Stimulated activated CD8-positive, alpha-beta memory T cell treated with anti-CD3 and anti-CD28 coated beads, Interleukin-7, amount 100 ng/mL, for 24 hours (primary cell): ENCODE data around the gene PUM1.

Experiments
- DNase-seq: peaks from one replicate; pipeline ENCODE4 v3.0.0-alpha.2; 2020; ENCODE audit warnings: low read depth

Gene PUM1

DNA sequence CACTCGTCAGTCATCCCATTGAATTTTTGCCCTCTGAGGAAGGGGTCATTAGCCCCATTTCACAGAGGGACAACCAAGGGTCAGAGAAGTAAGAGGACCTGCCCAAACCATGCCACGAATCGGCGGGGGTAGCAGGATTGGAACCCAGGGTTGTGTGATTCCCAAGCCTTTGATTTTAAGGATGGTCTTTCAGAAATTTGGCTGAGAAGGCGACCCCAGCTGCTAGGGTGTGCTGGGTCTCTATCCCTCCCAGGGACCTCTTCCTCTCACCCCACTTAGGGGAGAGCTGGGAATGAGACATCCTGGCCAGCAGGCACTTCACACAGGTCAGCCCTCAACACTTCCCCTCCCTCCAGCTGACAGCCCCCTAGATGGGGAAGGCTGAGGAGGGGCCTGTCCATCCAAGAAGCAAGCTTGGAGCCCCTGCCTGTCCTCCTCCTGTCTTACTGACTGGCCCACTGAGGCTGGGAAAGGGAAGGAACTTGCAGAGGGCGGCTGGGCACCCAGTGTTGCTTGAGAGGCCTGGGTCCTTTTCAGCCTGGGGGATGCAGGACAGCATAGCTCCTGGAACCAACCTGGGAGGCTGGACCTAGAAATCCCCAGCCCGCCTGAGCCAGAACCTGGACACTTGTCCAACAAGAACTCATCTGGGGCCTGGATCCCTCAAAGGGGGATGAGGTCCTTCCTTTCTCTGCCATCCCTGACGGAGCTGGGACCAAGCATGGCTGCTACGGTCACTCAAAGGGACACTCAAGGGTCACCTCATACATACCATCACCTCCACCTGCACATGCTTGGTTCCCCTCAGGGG, 158.7 kb downstream of the PUM1 start:
- DNase-seq, result no peak

DNA sequence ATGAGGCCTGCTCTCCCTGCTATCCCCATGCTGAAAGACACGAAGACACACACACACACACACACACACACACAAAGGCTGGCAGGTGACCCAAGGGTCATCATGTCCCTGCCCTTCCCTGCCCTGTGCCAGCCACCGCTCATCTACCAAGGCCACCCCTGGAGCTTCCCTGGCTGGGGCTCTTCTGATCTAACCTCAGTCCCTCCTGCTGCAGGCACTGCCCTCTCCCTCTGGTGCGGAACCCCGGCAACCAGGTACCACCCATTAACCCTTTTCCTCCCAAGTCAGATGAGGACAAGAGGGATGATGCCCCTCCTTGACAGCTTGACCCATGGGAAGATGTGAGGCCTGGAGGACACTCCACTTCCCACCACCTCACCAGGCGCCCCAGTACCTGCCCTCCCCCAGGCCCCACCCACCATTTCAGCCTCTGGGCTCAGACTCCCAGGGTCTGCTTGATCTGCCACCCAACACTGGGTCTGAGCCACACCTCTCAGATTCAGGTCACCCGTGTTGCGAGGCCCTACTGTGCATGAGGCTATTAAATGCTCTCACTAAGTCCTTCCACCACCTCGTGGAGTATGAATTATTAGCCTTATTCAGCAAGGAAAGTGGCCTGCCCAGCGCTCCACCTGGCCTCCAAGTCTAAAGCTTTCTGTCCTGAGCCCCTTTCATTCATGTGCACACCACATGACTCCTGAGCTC, 159.4 kb downstream of the PUM1 start:
- no peak for DNase-seq

DNA sequence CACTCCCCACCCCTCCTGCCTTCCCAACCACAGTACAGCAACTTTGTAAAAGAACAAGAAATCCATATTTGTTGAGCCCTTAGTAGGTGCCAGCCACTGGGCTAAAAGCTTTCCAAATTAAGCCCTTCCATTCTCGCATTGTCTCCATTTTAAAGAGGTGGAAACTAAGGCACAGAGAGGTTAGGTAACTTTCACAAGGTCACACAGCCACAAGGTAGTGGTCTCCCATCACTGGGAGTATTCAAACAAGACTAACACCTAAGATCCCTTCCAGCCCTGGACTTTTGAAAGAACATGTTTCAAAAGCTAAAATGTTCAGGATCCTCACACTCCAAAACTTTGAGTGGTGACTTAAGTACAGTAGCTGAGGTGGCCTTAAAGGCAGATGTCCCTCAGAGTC, 160.1 kb downstream of the PUM1 start:
- no peak for DNase-seq

DNA sequence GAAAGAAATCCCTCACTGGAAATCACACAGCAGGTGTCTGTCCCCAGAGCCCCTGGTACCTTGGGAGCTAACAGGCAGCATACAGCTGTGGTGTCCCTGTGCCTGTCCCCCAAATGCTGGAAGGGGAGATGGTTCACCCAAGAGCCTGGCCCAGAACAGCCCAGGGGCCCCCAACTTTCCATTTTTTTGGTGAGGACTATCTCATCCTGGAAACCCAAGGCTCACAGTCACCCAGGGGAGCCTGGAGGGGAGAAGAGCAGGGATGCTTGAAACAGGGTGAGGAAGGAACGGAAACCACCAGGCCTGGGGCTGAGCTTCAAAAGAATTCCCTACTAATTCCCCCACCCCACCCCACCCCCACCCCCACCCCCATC, 160.6 kb downstream of the PUM1 start:
- DNase-seq, result no peak

DNA sequence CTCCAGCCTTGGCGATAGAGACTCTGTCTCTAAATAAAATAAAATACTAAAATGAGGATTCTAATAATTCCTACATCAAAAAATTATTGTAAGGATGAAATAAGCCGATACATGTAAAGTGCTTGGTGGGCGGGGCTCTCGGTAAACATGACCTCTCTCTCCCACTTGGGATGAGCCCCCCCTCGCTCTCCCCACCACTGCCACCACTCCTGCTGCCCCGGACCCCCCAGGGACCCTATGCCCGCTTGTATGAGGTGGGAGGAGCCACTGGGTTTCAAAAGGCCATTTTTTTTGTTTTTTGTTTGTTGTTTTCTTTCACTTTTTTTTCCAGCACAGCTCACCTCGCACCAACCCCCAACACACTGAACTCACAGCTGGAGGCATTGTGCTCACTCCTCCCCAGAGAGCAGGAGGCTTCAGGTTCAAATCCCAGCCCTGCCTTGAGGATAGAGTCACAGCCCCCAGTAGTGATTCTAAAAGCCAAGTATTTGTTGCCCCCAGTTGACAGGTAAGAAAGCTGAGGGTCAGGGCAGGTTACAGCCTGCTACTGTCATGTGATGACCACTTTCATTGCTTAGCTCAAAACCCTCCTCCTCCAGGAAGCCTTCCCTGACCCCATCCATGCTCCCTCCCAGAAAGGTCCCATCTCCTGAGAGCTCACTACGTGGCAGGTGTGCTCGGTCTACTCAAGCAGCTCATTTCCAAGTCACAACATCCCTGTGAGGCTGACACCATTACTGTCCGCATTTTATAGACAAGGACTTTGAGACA, 161.1 kb downstream of the PUM1 start:
- DNase-seq, result no peak

DNA sequence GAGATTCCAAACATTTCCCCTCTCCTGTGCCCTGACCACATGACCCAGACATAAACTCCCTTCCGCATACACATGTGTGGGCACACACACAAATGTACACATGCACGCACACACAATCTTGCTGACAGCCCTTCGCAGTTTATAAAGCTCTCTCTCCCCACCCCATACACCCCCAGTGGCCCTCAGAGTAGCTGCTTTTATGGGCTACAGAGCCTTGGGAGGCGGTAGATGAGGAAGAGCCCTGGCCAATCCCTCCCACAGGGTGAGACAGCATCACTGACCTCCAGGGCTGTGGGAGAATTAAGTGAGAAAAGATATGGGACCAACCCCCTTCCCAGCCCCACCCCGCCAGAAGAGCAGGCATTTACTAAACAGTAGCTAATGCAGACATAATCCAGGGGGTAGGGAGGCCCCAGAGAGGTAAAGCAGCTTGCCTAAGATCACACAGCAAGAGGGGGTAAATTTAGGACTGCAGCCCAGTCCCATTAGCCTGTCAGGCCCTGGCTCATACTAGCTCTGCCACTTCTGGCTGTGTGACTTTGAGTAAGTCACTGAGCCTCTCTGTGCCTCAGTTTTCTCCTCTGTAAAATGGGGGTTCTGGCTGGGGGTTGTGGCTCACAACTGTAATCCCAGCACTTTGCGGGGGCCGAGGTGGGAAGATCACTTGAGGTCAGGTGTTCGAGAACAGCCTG, 162.0 kb downstream of the PUM1 start:
- DNase-seq, result no peak

DNA sequence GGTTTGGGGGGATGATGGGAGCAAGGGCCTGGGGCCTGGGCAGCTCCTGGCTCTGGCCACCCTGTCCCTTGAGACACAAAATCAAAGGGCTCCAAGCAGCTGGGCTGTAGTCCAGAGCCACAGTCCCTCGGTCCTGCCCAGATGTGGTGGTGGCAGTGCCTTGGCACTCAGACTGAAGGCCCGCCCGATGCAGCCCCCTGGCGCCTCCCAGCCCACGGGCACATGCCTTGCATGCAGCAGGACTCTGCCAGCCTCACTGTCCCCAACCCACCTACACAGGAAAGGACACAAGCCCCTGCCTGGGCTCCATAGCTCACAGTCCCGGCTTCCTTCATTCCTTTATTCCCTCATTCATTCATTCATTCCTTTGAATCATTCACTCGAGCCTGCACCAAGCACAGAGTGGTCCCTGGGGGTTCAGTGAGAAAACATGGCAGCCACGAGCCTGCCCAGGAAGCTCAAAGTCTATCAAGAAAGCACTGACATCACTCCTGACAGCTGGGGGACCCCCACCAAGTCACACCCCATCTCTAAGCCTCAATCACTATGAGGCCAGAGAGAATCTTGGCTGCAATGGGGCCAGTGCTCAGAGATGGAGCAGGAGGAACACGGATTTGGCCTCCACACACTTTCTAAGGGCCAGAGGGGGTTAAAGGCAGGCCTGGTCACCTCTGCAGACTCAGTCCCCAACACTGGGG, 162.8 kb downstream of the PUM1 start:
- no peak for DNase-seq

DNA sequence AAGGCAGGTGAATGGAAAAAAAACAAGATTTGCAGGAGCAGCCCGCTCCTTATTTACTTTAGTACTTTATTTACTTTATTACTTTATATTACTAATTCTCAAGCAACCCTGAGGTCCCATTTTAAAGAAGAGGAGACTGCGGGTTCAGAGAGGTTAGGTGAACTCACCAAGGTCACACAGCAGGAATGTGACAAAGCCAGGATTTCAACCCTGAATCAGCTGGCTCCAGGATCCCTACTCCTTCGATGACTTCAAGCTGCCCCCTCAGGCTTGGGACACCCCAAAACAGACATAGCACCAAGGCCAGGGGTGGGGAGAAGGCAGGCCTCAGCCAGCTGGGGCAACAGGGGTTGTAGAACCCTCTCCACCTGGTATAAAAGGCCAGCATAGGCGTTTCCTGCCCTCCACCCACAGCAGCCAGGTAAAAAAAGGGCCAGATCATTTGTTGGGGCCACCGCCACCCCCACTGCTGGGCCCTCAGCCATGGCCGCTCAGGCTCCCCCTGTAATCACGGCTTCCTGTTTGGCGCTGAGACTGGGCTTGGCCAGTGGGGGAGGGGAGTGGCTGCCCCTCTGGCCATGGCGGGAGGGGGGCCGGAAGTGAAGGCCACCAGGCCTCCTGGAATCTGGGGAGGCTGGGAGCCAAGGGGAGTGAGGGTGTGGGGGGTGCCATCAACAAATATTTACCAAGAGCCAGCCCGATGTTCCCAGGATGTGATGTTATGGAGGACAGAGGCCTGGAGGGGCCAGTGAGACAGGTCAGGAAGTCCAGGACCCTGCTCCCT, 163.5 kb downstream of the PUM1 start:
- DNase-seq, result no peak

DNA sequence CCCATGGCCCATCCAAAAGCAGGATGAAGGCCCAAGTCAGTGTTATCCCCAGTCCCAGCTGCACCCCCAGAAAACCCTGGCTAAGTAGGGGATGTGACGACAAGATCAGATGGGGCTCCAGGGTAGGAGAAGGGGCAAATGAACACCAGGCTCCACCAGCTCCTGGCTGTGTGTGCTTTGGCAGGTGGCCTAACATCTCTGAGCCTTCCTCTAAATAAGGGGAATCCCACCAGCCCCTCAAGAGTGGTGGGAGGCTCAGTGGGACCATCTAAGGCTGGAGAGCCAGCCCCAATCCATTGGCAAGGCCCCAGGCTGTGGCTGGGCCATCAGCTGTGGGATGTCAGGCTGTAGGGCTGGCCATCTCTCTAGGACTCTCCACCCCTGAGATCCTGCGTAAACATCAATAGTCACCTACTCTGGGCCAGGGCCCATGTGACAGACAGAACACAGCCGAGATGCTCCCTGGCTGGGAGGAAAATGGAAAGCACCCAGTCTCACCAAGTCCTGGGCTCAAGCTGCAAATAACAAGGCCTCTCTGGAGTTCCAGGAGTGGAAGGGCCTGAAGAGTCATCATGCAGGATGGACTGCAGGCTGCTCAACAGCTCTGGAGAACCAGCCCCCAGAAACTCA, 164.5 kb downstream of the PUM1 start:
- DNase-seq, result no peak

DNA sequence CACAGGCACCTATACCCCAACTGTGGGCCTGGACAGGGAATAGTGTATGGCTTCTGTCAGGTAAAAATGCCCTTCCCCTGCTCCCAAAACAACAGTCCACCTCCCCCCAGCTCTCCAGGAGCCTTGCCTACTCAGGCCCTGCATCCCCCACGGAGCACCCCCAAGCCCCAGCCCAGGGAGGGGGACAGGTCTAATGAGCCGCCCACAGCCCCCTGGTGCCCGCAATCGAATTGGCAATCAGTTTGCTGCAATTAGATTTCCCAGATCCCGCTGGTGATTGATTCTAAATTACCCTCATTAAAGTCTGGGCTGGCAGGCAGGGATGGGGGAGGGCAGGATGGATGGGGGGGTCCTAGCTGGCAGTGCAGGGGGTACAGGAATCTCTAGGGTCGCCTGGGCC, 165.0 kb downstream of the PUM1 start:
- no peak for DNase-seq

DNA sequence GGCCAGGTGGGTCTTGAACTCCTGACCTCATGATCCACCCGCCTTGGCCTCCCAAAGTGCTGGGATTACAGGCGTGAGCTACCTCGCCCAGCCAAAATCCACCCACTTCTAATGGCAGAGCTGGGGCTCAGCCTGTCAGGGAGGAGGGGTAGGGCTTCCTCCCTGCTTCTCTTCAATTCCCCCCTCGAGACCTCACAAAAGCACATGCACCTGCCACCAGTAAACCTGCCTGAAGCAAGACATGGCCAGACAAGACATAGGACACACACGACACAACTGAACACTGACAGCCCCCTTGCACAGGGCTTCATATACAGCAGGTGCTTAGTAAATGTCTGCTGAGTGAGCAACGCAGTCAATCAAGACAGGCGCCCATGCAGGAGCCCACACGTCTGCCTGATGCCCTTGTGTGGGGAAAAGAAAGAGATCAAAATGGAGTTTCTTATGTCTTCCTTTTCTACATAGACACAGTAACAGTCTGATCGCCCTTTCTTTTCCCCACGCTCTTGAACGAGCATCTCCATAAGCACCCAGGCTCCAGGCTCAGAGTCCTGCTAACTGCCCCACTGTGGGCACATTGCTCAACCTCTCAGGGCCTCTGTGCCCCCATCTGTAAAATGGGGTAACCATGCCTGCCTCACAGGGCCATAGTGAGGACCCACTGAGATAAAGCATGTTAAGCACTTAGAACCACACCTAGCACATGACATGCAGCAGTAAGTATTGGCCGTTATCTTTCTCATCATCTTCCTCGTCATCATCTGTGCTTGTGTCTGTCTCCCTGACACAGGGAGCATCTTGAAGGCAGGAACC, 165.7 kb downstream of the PUM1 start:
- no peak for DNase-seq

DNA sequence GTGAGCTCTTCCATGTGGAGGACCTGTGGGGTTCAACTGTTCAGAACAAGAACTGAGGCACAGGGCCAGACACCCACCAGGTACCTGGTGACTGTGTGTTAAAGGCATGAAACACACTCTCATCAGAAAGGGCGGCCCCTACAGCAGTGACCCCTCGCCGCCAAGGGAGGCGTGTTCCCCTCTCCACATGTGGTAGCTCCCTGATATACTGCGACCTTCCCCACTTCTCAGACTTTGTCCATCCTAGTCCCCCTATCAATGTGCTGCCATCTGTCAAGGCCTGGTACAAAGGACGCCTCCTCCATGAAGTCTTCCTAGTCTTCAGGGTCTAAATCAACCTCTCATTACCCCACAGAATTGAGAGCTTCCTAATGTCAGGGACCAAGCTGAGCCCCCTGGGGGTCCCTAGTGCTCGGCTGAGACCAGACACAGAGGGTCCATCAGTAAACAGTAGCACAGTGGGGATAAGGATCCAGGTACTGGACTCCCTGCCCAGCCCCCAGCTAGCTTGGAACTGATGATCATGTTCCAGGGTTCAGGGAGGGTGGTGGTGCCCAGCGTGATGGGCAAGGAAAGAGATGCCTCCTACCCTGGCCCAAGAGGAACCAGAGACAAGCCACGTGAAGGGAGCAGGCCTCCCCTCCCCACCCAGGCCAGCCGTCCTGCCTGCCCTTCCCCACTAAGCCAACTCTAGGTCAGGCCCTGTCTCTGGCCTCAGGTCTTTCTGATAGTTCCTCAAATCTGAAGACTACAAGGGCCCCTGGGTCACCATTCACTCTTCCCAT, 167.3 kb downstream of the PUM1 start:
- DNase-seq, result no peak

DNA sequence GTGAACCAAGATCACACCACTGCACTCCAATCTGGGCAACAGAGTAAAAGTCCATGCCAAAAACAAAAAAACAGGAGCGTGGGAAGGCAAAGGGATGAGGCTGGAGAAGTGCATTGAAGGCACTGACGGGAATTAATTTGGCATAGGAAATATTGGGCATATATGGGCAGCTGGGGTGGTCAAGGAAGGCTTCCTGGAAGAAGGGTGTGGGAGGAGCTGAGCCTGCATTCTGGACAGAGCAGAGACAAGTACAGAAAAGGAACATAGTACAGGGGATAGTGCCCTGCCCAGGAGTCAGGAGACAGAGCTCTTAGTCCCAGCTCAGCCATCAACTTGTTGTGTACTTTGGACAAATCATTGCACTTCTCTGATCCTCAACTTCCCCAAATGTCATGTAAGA, 168.6 kb downstream of the PUM1 start:
- no peak for DNase-seq

DNA sequence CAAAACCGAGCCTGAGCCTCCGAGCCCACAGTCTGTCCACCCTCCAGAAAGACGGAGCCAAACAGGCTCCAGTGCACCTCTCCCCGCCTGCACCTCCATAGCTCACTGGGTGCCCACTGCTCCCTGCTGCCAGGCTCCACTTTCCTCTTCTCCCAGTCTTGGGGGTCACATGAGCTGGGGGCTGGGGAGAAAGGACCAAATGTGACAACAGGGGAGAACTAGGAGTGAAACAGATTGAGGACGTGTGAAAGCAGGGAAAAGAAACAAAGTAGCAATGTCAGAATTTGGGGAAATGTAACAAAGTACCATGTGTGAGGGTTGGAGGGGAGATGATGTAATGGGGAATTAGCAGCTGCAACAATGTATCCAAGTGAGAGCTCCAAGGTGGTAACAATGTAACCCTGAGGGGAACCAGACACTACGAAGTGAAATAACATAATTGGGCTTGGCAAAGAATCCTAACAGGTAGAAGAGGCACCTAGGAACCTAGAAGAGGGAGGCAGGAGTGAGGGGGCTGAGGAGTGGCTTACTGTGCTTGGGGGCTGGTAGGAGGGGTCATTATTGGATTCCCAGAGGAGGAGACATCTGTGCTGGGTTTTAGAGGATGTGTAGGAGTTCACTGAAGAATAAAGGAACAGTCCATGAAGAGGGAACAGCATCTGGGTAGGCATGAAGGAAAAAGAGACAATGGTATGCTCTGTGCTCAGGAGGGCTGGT, 169.4 kb downstream of the PUM1 start:
- DNase-seq, result no peak

DNA sequence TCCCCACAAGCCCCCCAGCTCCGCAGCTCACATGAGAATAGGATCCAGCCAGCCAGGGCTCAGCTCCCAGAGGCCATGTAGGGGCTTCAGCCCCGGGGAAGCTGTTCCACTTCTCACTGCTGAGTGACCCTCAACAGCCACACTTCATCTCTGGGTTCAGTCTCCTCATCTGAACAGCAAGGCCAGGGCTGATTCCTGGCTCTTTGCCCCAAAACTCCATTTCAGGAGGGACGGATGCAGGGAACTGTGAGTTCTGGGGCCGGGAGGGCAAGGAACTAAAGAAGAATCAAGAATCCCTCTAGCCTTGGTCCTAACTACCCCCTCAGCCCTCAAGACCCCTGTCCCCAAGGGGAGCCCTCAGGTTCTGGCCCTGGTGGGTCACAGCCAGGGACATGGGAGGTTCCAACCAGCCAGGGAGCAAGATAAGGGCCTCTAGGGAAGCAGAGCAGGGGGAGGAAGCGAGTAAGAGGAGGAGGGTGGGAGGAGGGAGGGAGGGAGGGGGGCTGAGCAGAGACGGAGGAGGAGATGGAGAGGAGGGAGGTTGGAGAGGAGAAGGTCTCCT, 170.1 kb downstream of the PUM1 start:
- DNase-seq, result no peak

DNA sequence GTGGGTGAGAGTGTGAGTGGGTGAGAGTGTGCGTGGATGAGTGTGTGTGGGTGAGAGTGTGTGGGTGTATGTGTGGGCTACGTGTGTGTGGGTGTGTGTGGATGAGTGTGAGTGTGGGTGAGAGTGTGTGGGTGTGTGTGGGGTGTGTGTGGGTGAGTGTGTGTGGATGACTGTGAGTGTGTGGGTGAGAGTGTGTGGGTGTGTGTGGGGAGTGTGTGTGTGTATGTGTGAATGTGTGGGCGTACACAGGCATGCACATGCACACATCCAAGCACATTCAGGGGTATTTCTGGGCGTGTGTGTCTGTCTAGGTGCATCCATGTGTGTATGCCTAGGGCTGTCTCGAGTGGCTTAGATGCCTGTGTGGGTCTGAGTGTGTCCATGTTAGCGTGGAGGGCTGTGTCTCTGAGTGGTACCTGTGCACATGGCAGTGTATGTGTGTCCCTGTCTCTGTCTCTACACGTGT, 171.0 kb downstream of the PUM1 start:
- no peak for DNase-seq

DNA sequence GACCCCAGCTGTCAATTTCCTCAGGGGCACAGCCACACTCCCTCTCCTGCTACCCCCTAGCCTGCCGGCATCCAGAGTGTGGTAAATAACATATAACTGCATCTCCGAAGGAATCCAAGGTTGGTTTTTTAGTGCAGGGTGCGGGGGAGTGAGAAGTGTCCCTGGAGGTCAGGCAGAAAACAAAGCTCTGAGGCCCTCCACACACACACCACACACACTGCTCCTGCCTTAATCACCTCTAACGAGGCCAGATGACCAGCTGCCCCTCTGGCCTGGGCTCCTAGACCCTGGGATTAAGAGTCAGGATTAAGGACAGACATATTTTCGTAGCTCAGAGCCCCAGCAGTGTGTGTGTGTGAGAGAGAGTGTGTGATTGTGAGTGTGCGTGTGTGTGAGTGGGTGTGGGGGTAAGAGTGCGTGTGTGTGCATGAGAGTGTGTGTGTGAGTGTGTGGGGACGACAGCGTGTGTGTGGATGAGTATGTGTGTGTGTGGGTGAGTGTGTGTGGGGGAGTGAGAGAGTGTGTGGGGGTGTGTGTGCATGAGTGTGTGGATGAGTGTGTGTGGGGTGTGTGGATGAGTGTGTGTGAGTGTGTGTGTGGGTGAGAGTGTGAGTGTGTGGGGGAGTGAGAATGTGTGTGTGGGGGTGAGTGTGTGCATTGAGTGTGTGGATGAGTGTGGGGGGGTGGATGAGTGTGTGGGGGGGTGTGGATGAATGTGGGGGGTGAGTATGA, 171.6 kb downstream of the PUM1 start:
- no peak for DNase-seq
